Activated naive CD4-positive, alpha-beta T cell treated with anti-CD3 and anti-CD28 coated beads, Interleukin-2, amount 50 U/mL, for 72 hours (primary cell): ENCODE results near the gene TMEM127. TPM values are rescaled to one million over a fixed set of nuclear protein-coding genes. Genes with fewer than 3 reads are reported as not detected.

ENCODE experiments used
- ATAC-seq, 2 donors: fragments of 150-1000 bp; cut with Tn5 transposase; 2 replicates each; pipeline ENCODE4 v1.10.0; 2021; ENCODE audit warnings: mild to moderate bottlenecking in 2 of 2, moderate library complexity in 2 of 2
- DNase-seq, 2 donors: peaks; one replicate each; pipeline ENCODE4 v3.0.0; 2021 to 2022; ENCODE audit warnings: low spot score in 2 of 2
- H3K27ac Mint-ChIP-seq, 2 donors: one replicate each; pipeline ENCODE4 v1.8.0; 2022; ENCODE audit warnings: mild to moderate bottlenecking in 2 of 2, mixed read lengths in 2 of 2
- H3K36me3 Mint-ChIP-seq, 2 donors: one replicate each; pipeline ENCODE4 v1.8.0; 2022; ENCODE audit warnings: mixed read lengths in 2 of 2
- H3K9me3 Mint-ChIP-seq, 2 donors: one replicate each; pipeline ENCODE4 v1.8.0; 2022; ENCODE audit warnings: mixed read lengths in 2 of 2
- total RNA-seq, 2 donors: library from RNA; stranded (reverse); gene quantifications; one replicate each; pipeline ENCODE4 v1.2.3, GENCODE V29; 2022

Gene TMEM127
- total RNA-seq, 2 donors from 2014 or later = 16.5 to 17.6 TPM

DNA sequence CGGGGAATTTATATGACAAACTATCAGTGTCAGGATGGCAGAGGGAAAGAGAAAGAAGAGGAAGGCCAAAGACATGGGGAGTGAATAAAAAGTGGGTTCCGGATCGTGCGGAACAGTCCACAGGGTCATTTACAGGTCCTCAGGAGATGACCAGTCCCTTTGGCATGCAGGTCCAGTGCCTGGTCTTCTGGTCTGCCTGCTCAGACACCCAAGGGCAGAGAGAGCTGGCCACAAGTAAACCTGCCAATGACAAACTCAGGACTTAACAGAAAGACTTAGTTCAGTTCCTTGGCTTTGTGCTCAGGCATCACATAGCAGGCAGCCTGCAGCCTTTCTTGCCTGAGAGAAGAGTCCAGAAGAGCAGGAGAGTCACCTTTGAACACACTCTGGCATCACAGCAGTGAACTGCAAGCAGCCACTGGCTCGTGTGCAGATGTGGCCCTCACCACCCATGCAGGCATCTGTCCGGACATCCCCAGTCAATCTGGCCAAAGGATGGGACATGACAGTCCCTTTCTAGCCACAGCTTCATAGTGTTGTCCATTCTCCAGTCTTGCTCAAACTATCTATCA lies 14.0 kb downstream of the TMEM127 start:
- peak overlapping the region; percentile 44 to 93 for H3K27ac Mint-ChIP-seq
- H3K9me3 Mint-ChIP-seq = no peaks in the 10 kb centered on the region
- peaks cover 3 to 11% of the 10 kb centered on the region in 2 donors for H3K36me3 Mint-ChIP-seq

DNA sequence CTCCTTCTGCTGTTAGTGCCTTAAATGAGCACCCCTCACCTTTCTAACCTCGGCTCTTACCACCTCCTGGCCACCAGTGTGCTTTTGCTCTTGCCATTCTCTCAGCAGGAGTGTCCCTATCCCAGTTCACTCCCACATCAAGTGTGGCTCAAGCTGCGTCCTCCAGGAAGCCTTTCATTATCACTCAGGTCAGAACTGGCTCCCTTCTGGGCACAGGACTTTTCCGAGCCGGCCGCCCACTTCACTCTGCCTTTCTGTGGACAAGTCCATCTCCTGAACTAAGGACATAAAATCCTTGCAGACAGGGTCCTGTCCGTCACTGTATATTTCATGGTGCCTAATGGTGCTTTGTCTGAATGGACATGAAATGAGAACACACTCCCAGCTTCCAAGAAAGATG lies 15.6 kb downstream of the TMEM127 start:
- Mint-ChIP-seq H3K36me3 (peaks cover 9 to 17% of the 10 kb centered on the region in 2 donors), H3K27ac (peak overlapping the region; percentile 42 to 90)

More for the DNA sequence above, 14.0 kb downstream of the TMEM127 start:
- ATAC-seq = no peak
- DNase-seq = no peak

DNA sequence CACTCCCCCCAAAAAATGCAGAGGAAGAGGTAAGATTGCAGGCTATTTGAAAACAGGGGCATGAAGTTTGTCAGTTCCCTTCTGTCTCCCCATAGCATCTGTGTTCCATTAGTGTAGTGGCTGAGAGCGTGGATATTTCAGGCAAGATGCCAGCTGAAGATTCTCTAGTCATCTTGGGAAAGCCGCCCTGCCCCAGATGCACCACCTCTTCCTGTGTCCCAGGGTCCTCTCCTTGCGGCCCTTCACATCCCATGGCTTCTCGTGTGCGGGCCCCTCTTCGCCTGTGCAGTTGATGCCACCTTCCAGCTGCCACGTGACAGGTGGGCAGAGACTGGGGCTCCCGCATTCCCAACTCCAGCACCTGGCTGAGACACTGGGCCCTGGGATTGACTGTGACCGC lies 16.1 kb downstream of the TMEM127 start:
- no peak for DNase-seq
- peaks cover 0 to 7% of the 10 kb centered on the region in 2 donors for H3K9me3 Mint-ChIP-seq
- H3K27ac Mint-ChIP-seq = peak overlapping the region; percentile 42 to 70
- no peak for ATAC-seq
- H3K36me3 Mint-ChIP-seq = peaks cover 7 to 19% of the 10 kb centered on the region in 2 donors

More for the DNA sequence above, 15.6 kb downstream of the TMEM127 start:
- no peak for ATAC-seq
- DNase-seq = no peak
- H3K9me3 Mint-ChIP-seq = peaks cover 0 to 7% of the 10 kb centered on the region in 2 donors

DNA sequence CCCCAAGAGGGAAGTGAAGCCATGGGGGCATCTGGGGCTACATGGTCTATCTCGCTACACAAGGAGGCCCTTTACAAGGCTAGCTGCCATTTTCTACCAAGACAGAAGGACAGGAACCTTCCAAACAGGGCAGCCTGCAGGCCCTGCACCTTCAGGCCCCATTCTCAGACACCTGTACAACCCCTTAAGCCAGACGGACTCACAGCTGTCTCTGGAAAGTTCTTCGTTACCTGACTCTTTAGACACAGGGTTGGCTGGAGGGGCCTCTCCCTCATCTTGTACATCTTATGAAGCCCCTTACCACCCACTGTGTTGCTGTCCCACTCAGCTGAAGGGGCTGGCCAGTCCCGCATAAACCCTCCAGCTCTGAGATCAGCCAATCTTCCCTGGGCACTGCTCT lies 17.2 kb downstream of the TMEM127 start:
- peaks cover 7 to 24% of the 10 kb centered on the region in 2 donors for H3K36me3 Mint-ChIP-seq
- H3K27ac Mint-ChIP-seq = peak overlapping the region in 1 of 2 donors; percentile 18
- ATAC-seq (no peak), DNase-seq (no peak)
- peaks cover 0 to 7% of the 10 kb centered on the region in 2 donors for H3K9me3 Mint-ChIP-seq

DNA sequence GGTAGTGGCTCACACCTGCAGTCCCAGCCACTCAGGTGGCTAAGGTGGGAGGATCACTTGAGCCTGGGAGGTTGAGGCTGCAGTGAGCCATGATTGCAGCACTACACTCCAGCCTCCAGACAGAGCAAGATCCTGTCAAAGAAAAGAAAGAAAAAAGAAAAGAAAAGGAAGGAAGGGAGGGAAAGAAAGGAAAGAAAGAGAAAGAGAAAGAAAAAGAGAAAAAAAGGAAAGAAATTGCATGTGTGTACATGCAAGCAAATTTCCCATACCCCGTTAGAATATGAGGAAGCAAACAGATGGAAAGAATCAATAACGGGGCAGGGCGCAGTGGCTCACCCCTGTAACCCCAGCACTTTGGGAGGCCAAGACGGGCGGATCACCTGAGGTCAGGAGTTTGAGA lies 17.9 kb downstream of the TMEM127 start:
- Mint-ChIP-seq H3K9me3 (peaks cover 0 to 7% of the 10 kb centered on the region in 2 donors), H3K36me3 (peaks cover 7 to 24% of the 10 kb centered on the region in 2 donors), H3K27ac (peak overlapping the region; percentile 69 to 76)
- no peak for ATAC-seq
- no peak for DNase-seq

DNA sequence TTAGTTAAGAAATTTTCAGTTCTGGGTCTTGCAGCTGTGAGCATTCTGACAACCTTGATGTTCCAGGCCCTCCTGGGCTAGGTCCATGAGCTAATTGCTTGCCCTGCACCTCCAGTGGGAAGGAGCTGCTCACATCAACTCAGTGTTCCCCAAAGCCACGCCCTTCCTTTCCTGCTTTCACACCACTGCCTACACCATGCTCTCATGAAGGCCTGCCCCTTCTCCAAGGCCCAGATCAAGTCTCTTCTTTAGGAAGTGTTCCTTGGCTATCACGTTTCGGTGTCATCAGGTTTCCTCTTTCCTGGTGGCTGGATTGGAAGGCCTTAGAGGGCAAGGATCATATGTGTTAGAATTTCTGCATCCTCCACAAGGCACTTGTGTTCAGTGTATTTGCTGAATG lies 18.8 kb downstream of the TMEM127 start:
- ATAC-seq (no peak), DNase-seq (no peak)
- H3K9me3 Mint-ChIP-seq = peaks cover 0 to 7% of the 10 kb centered on the region in 2 donors
- peaks cover under 1 to 24% of the 10 kb centered on the region in 2 donors for H3K36me3 Mint-ChIP-seq
- peak overlapping the region; percentile 69 to 70 for H3K27ac Mint-ChIP-seq

DNA sequence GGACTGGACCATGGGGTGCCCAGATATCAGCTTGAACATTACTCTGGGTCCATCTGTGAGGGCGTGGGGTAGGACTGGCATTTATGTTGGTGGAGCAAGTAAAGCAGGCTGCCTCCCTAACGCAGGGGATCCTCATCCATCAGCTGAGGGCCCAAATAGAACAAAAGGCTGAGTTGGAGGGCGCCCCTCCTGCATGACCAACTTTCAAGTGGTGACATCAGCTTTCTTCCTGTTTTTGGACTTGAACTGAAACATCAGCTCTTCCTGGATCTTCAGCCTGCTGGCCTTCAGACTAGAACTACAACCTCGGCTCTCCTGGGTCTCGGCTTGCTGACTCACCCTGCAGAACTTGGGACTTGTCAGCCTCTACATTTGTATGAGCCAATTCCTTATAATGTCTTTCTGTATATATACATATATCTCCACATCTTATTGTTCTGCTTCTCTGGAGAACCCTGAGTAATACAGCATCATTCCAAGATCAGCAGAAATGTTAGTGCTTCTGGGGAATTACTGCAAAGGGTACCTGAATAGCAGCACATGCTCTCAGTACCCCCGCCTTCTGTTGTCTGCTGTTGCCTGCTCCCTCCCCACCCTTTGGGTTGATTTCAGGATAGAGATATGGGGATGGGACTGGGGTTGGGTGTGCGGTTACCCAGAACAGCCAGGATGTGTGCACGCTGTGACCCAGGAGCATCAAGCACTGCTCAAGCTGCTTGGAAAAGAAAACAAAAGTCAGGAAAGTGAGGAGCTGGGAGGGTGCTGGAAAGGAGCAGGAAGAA lies 20.0 kb downstream of the TMEM127 start:
- no peak for ATAC-seq
- no peak for DNase-seq
- Mint-ChIP-seq H3K36me3 (peaks cover 0 to 24% of the 10 kb centered on the region in 2 donors), H3K27ac (peak overlapping the region; percentile 69 to 95), H3K9me3 (peaks cover 0 to 7% of the 10 kb centered on the region in 2 donors)

DNA sequence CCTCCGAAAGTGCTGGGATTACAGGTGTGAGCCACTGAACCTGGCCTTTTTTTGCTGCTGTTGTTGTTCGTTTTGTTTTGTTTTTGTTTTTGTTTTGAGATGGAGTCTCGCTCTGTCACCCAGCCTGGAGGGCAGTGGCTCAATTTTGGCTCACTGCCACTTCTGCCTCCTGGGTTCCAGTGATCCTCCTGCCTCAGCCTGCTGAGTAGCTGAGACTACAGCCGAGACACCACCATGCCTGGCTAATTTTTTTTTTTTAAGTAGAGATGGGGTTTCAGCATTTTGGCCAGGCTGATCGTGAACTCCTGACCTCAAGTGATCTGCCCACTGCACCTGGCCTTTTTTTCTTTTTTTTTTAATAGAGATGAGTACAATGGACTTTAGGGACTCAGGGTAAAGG lies 22.0 kb downstream of the TMEM127 start:
- H3K36me3 Mint-ChIP-seq = peaks cover 0 to 24% of the 10 kb centered on the region in 2 donors
- H3K9me3 Mint-ChIP-seq = peaks cover 0 to 7% of the 10 kb centered on the region in 2 donors
- DNase-seq (no peak), ATAC-seq (no peak)
- no peak overlapping the region for H3K27ac Mint-ChIP-seq

DNA sequence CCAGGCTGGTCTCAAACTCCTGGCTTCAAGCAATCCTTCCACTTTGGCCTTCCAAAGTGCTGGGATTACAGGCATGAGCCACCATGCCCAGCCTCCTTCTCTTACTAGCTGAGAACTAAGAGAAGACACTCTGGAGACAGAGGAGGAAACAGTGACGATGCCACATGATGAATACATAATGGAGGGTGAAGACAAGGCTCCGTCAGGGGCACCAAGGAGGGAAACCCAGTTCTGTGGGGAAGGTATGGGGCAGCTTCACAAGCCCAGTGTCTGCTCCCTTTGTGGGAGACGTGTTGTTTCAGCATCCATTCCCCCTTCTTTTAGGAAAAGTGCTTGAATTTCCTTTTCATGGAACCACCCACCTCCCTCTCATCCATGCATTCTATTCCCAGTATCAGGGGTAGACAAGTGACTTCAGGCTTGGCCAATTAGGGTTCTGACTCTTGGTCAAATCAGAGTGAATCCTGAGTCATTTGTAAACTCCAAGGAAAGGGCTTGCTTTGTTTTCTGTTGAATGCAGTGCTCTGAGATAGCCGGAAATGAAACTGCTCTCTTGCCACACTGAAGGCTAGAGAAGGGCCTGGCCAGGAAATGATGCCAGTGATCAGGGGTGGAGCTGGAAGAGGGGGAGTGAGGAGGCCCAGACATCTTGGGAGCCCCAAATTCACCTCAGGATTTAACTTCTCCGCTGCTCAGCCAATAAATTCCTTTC lies 23.7 kb downstream of the TMEM127 start:
- ATAC-seq (peak; percentile 93 to 98), DNase-seq (peak; percentile 55 to 71)
- H3K36me3 Mint-ChIP-seq = peaks cover 0 to 23% of the 10 kb centered on the region in 2 donors
- H3K27ac Mint-ChIP-seq = peak overlapping the region; percentile 96
- H3K9me3 Mint-ChIP-seq = peaks cover 0 to 7% of the 10 kb centered on the region in 2 donors

DNA sequence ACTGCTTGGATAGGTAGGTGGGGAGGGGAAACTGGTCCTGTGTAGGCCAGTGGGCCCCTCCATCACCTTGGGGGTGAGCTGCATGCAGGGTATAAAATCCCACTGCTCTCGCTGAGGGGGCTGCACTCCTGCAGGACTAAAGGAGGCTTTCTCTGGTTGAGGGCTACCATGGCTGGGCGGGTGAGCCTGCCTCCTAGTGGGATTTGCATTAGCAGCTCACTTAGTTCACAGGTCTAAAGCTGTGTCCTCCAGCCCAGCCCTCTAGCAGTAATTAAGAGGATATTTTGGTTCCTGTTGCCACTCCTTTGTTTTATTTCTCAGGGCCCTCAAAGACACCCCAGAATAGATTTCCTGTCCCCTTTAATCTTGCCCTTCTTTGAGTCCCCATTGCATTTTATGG lies 24.6 kb downstream of the TMEM127 start:
- DNase-seq (no peak), ATAC-seq (no peak)
- Mint-ChIP-seq H3K9me3 (peaks cover 0 to 7% of the 10 kb centered on the region in 2 donors), H3K27ac (peak overlapping the region; percentile 96), H3K36me3 (peaks cover 0 to 15% of the 10 kb centered on the region in 2 donors)

DNA sequence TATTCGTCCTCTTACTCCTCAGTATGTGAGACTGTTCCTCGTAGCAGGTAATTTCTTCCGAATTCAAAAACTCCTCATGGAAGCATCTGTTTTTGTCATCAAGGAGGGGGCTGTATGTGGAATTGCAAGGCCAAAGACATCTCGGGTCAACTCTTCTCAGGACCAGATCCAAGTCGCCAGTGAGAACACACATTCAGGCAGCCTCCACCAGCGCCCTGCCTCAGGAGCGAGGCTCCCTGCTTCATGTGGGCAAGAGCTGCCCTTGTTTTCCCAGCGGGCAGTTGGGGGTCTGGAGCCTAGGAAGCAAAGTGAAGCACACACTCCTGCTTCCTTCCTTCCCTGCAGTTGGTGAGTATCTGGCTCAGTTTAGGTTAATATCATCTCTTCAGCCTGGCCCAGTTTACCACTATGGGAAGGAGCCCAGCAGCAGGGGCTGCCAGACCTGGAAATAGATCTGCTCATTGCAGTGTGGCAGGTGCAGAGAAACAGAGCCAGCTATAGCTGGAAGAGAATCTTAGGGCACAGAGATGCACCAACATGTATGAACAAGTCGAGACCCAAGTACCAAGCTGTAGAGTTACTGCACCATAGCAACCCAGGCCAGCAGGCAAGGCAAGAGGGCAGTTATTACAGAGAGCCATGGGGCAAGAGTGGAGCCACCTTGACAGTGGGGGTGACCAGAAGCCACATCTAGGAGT lies 25.3 kb downstream of the TMEM127 start:
- no peak for DNase-seq
- H3K27ac Mint-ChIP-seq = no peak overlapping the region

DNA sequence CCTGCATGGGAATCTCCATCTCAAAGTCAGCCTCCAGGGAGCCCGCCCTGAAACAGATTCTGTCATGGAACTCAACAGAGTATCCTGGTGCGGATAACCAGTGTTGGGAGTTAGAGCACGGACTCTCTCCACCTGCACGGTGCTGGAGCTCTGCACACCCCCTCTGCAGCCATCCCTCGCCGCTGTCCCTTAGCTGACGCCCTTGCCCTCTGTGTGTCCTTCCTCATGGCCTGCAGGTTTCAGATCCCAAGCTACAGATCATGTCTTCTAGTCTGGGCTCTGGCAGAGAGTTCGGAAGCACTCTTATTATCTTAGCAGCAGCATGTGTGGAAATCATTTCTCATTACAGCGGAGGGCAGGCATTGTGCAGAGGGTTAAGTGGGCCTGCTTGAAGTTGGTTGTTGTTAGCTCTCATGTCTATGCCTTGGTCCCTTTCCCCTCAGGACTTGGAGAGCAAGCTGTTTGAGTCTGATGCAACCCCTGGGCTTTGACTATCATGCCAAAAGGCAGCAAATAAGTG lies 26.0 kb downstream of the TMEM127 start:
- no peak for ATAC-seq
- H3K9me3 Mint-ChIP-seq = no peaks in the 10 kb centered on the region
- no peak for DNase-seq
- H3K36me3 Mint-ChIP-seq = peaks cover 0 to 6% of the 10 kb centered on the region in 2 donors
- H3K27ac Mint-ChIP-seq = no peak overlapping the region

More for the DNA sequence above, 25.3 kb downstream of the TMEM127 start:
- Mint-ChIP-seq H3K9me3 (no peaks in the 10 kb centered on the region), H3K36me3 (peaks cover 0 to 7% of the 10 kb centered on the region in 2 donors)
- no peak for ATAC-seq

DNA sequence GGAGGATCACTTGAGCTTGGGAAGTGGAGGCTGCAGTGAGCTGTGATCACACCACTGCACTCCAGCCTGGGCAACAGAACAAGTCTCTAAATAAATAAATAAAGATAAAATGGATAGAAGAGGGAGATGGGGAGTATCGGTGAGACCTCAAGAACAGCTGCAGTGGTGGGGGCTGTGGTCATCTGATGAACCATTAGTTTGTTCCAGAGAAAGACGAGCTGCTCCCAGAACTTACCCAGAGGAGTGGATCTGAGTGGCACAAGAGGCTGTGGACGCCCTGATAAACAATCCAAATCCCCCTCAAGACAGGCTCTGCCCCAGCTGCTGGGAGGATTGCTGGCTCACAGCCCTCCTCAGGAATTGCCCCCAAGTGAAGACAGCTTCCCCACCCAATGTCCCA lies 26.7 kb downstream of the TMEM127 start:
- peak overlapping the region in 1 of 2 donors; percentile 69 for H3K27ac Mint-ChIP-seq
- no peaks in the 10 kb centered on the region for H3K9me3 Mint-ChIP-seq
- no peak for ATAC-seq

DNA sequence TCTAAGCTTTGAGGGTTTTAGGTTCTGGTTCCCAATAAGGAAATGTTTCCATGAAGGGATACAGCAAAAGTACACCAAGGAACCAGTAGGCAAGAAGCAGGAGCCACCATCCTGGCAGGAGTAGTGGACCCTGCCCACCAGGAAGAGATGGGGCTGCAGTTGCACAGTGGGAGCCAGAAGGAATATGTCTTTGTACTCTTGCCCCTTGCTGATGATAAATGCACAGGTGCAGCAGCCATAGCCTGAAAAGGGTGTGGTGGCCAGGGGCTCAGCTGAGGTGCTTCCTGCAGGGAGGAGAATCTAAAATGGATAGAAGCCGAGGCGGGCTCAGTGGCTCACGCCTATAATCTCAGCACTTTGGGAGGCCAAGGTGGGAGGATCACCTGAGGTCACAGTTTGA lies 27.5 kb downstream of the TMEM127 start:
- no peak for ATAC-seq
- no peaks in the 10 kb centered on the region for H3K9me3 Mint-ChIP-seq

More for the DNA sequence above, 26.7 kb downstream of the TMEM127 start:
- H3K36me3 Mint-ChIP-seq = no peaks in the 10 kb centered on the region
- no peak for DNase-seq

DNA sequence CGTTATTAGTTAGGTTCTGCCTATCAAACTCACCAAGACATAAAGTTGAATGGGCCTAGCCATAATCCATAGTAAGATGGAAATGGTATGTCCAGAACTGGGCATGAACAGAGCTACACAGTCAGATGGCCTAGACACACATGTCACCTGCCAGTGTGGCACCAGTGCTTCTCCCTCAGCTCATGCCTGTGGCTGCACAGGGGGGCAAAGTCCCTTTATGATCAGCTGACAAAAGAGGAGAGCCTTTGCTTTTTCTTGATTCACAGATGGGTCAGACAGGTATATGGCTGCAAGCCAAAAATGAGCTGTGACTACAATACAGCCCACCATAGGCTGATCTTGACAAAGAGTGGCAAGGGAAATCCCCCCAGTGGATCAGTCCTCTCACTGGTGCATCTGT lies 28.9 kb downstream of the TMEM127 start:
- Mint-ChIP-seq H3K9me3 (no peaks in the 10 kb centered on the region), H3K27ac (peak overlapping the region in 1 of 2 donors; percentile 3), H3K36me3 (no peaks in the 10 kb centered on the region)
- no peak for ATAC-seq
- no peak for DNase-seq

More for the DNA sequence above, 27.5 kb downstream of the TMEM127 start:
- Mint-ChIP-seq H3K27ac (peak overlapping the region in 1 of 2 donors; percentile 29), H3K36me3 (no peaks in the 10 kb centered on the region)
- DNase-seq = no peak

DNA sequence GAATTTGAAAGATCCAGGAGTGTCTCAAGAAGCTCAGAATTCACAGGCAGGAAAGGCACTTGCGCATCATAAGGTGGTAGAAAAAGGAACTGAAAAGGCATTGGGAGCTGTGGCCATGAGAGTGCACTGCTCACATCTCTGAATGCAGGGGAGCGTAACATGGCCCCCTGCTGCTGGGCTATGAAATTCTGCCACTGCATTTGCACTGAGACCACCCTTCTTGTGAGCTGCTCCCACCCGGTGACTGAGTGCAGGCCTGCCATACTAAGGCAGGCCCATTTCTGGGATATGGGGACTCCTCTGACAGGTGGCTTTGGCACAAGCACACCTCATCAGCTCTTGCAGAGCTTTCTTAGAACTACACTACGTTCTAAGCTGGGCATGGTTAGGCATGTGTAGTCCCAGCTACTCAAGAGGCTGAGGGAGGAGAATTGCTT lies 31.9 kb downstream of the TMEM127 start:
- Mint-ChIP-seq H3K36me3 (no peaks in the 10 kb centered on the region), H3K9me3 (no peaks in the 10 kb centered on the region), H3K27ac (no peak overlapping the region)
- DNase-seq = no peak
- ATAC-seq = no peak
